ENCODE measurements around the gene GPR137. TPM values are rescaled to one million over a fixed set of nuclear protein-coding genes. Genes with fewer than 3 reads are reported as not detected.

Gene GPR137
- total RNA-seq, 6 experiments from 2014 or later: 13.0 to 21.9 (median 17.8) TPM

DNA sequence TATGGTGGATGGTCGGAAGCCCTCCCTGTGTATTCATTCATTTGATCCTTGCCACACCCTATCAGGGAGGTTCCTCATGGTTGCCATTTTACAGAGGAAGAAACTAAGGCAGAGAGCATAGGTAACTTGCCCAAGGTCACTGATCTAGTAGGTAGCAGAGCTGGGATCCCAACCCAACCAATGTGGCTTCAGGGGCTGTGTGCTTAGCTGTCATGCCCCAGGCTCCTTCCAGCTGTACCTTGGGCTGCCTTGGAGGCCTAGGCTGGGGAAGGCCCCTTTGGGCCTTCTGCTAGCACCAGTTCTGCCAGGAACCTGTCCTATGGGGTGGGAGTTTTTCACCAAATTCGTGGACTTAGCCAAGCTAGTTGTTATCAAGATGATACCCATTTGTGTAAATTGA, 9.8 kb upstream of the GPR137 start:
- TF ChIP-seq, protein P1, sequence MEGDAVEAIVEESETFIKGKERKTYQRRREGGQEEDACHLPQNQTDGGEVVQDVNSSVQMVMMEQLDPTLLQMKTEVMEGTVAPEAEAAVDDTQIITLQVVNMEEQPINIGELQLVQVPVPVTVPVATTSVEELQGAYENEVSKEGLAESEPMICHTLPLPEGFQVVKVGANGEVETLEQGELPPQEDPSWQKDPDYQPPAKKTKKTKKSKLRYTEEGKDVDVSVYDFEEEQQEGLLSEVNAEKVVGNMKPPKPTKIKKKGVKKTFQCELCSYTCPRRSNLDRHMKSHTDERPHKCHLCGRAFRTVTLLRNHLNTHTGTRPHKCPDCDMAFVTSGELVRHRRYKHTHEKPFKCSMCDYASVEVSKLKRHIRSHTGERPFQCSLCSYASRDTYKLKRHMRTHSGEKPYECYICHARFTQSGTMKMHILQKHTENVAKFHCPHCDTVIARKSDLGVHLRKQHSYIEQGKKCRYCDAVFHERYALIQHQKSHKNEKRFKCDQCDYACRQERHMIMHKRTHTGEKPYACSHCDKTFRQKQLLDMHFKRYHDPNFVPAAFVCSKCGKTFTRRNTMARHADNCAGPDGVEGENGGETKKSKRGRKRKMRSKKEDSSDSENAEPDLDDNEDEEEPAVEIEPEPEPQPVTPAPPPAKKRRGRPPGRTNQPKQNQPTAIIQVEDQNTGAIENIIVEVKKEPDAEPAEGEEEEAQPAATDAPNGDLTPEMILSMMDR (IDR thresholded peaks at IDR 0.05): no peak
- TF ChIP-seq POLR2A (IDR thresholded peaks at IDR 0.05): no peak
- DNase-seq: no peak
- ATAC-seq: no peak
- Histone ChIP-seq H3K27me3 (no peaks in the 10 kb centered on the region), H3K36me3 (peaks cover 0 to 14% (median 2%) of the 10 kb centered on the region in 4 donors), H3K4me3 (no peak overlapping the region), H3K9me3 (no peaks in the 10 kb centered on the region), H3K4me1 (peaks cover 0 to 23% (median 10%) of the 10 kb centered on the region in 4 donors), H3K27ac (no peak overlapping the region)
- WGBS (ENCODE audit: insufficient coverage, low coverage, low lambda C conversion rate, missing lambda C conversion rate): 75% methylated on average over 1 of the region's 2 CpGs
- intact Hi-C loops (cut with DNase I): no loop called here

DNA sequence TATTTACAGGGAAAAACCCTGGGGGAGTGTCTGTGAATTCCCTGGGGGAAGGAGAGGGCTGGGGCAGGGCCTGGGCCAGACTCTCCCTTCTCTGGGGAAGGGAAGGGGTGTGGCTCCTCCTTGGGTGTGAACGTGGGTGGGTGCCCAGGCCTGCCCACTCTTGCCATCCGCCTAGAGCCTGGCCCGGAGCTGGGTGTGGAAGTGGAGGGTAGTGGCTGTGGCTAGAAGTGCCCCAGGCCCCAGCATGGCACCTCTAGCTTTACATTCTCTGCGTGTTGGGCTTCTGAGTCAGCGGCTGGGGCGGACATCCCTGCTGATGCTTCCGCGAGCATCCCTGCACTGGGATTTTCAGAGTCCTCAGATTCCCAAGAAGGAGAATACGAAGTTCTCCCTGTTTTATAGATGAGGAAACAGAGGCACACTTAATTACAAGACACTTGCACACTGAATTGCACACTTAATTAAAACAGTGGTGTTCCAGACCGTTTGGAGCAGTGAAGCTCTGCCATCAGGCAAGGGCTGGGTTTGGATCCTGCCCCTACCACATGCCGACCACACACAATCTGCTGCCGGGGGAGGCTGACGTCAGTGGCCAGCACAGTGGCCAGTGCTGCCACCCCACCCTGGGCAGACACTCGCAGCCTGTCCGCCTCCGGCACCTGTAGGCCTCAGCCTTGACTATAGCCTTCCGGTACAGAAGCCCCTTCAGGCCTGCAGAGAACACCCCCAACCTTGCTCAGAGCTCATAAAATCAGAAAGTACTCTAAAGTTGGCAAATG, 8.8 kb upstream of the GPR137 start:
- Histone ChIP-seq H3K9me3 (no peaks in the 10 kb centered on the region), H3K36me3 (peaks cover 0 to 14% (median 2%) of the 10 kb centered on the region in 4 donors), H3K27ac (no peak overlapping the region), H3K4me3 (no peak overlapping the region), H3K4me1 (peaks cover 0 to 20% (median 9%) of the 10 kb centered on the region in 4 donors), H3K27me3 (no peaks in the 10 kb centered on the region)
- ATAC-seq: no peak
- intact Hi-C loops (cut with DNase I): no loop called here
- DNase-seq: peak in 1 of 3 donors; percentile 53
- TF ChIP-seq, protein P1 (IDR thresholded peaks at IDR 0.05): no peak
- WGBS (ENCODE audit: insufficient coverage, low coverage, low lambda C conversion rate, missing lambda C conversion rate): 100% methylated on average over 1 of the region's 17 CpGs

DNA sequence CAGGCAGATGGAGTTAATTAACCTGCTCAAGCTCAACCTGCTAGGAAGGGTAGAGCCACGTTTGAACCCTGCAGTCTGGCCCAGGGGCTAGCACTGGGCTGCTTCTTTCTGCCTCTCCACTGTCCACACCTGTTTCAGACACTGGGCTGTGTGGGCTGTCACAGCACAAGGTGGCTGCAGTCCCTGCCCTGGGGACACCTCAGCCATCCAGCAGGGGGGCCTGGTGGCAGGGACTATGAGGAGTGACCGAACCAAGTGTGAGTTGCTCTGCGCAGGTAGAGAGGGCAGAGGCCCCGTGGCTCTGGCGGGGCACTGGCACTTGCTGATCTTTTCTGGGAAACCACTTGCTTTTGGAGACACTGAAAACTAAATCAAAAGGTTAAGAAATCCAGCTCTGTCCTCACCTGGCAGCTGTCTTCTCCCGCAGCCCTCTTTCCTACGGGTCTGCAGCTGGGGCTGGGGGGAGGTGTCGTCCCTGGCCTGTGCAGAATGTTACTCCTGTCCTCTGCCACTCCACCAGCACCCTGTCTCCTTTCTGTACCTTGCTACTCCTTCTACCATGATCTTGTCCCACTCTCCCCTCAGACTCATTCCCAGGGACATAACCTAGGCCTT, 7.0 kb upstream of the GPR137 start:
- Histone ChIP-seq H3K27me3 (no peaks in the 10 kb centered on the region), H3K27ac (no peak overlapping the region), H3K4me1 (peaks cover 0 to 4% (median 1%) of the 10 kb centered on the region in 4 donors), H3K36me3 (peaks cover 0 to 14% (median 2%) of the 10 kb centered on the region in 4 donors), H3K4me3 (no peak overlapping the region), H3K9me3 (no peaks in the 10 kb centered on the region)
- TF ChIP-seq, protein P1 (IDR thresholded peaks at IDR 0.05): no peak
- TF ChIP-seq POLR2A (IDR thresholded peaks at IDR 0.05): no peak
- 89% methylated on average over 7 of the region's 8 CpGs for WGBS (ENCODE audit: insufficient coverage, low coverage, low lambda C conversion rate, missing lambda C conversion rate)
- no peak for DNase-seq
- intact Hi-C loops (cut with DNase I): no loop called here
- ATAC-seq: no peak

DNA sequence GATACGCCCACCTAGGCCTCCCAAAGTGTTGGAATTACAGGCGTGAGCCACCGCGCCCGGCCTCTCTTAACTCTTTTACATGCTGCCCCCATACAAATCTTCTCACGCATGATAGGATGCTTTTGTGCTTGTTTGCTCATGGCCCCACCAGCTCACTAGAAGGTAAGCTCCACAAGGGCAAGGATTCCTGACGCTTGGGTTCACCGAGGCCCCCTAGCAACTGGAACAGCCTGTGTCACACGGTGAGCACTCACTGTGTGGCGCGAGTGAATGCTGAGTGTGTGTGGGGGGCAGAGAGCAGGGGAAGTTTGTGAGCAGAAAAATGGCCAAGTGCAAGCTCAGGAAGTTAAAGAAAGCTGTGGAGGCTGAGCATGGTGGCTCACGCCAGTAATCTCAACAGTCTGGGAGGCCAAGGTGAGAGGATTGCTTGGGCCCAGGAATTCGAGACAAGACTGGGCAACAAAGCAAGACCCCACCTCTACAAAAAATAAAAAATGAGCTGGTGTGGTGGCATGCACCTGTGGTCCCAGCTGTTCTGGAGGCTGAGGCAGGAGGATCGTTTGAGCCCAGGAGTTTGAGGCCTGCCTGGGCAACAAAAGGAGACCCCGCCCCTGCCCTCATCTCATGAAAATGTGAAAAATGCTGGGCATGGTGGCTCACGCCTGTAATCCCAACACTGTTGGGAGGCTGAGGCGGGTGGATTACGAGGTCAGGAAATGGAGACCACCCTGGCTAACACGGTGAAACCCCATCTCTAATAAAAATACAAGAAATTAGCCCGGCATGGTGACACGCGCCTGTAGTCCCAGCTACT, 3.5 kb upstream of the GPR137 start:
- peaks cover 0 to 12% (median 6%) of the 10 kb centered on the region in 4 donors for H3K4me1 ChIP-seq
- intact Hi-C loops (cut with DNase I): no loop called here
- TF ChIP-seq POLR2A (IDR thresholded peaks at IDR 0.05): no peak
- TF ChIP-seq, protein P1 (IDR thresholded peaks at IDR 0.05): no peak
- WGBS (ENCODE audit: insufficient coverage, low coverage, low lambda C conversion rate, missing lambda C conversion rate): 94% methylated on average over 22 of the region's 22 CpGs
- DNase-seq (no peak), ATAC-seq (no peak)
- no peaks in the 10 kb centered on the region for H3K27me3 ChIP-seq
- no peak overlapping the region for H3K4me3 ChIP-seq
- no peaks in the 10 kb centered on the region for H3K9me3 ChIP-seq
- H3K27ac ChIP-seq: no peak overlapping the region
- H3K36me3 ChIP-seq: peaks cover 0 to 8% (median 0%) of the 10 kb centered on the region in 4 donors

Measured in right lobe of liver (tissue), 6 donors.